Loucy (cell line): ENCODE data around the gene CBX4.

Experiments
- H2AFZ ChIP-seq: fragments of 200-600 bp; sonication (generic); 2 replicates; pipeline ENCODE4 v1.6.0; 2016; ENCODE audit warnings: antibody characterized with exemption, mild to moderate bottlenecking, low read length, moderate library complexity
- H3F3A ChIP-seq: fragments of 200-600 bp; 2 replicates; pipeline ENCODE4 v1.6.0; 2016; ENCODE audit warnings: antibody characterized with exemption, low read depth, mild to moderate bottlenecking
- H3K27me3 ChIP-seq: fragments of 200-600 bp; sonication (generic); 2 replicates; pipeline ENCODE4 v1.6.1; 2014; ENCODE audit warnings: low read length, mild to moderate bottlenecking; ENCODE audit not compliant: insufficient read depth, poor library complexity, severe bottlenecking
- H3K36me3 ChIP-seq: fragments of 200-600 bp; sonication (generic); 2 replicates; pipeline ENCODE4 v1.6.1; 2016; ENCODE audit warnings: low read length; ENCODE audit not compliant: insufficient read depth
- H3K4me1 ChIP-seq: fragments of 200-600 bp; sonication (generic); 2 replicates; pipeline ENCODE4 v1.5.1; 2014; ENCODE audit warnings: low read length, mild to moderate bottlenecking; ENCODE audit not compliant: insufficient read depth, poor library complexity, severe bottlenecking
- H3K4me2 ChIP-seq: fragments of 200-600 bp; sonication (generic); 2 replicates; pipeline ENCODE4 v1.6.0; 2014; ENCODE audit warnings: antibody characterized with exemption, low read length, low read depth, mild to moderate bottlenecking; ENCODE audit not compliant: poor library complexity, severe bottlenecking
- H3K4me3 ChIP-seq: fragments of 200-600 bp; sonication (generic); 2 replicates; pipeline ENCODE4 v1.5.1; 2014; ENCODE audit warnings: low read length, mild to moderate bottlenecking, mixed read lengths; ENCODE audit not compliant: poor library complexity, severe bottlenecking
- H3K79me2 ChIP-seq: fragments of 200-600 bp; sonication (generic); 2 replicates; pipeline ENCODE4 v1.6.1; 2014; ENCODE audit warnings: low read length; ENCODE audit not compliant: insufficient read depth
- H3K9ac ChIP-seq: fragments of 200-600 bp; sonication (generic); 2 replicates; pipeline ENCODE4 v1.6.0; 2014; ENCODE audit warnings: mild to moderate bottlenecking, low read depth, low read length, moderate library complexity; ENCODE audit not compliant: poor library complexity, severe bottlenecking
- H3K9me2 ChIP-seq: fragments of 200-600 bp; sonication (generic); replicated peaks from 2 replicates; pipeline ENCODE4 v1.6.1; 2016; ENCODE audit warnings: low read depth, low read length, mixed read lengths
- H3K9me3 ChIP-seq: fragments of 200-600 bp; sonication (generic); 2 replicates; pipeline ENCODE4 v1.6.1; 2014; ENCODE audit warnings: mild to moderate bottlenecking, antibody characterized with exemption, low read length, low read depth; ENCODE audit not compliant: insufficient read depth
- H4K20me1 ChIP-seq: fragments of 200-600 bp; sonication (generic); 2 replicates; pipeline ENCODE4 v1.6.0; 2014; ENCODE audit warnings: antibody characterized with exemption, low read length, mild to moderate bottlenecking; ENCODE audit not compliant: insufficient read depth, poor library complexity, severe bottlenecking
- CTCF ChIP-seq: fragments of 200-600 bp; sonication (generic); conservative IDR thresholded peaks from 2 replicates; pipeline ENCODE4 v1.5.1; 2014; ENCODE audit warnings: mild to moderate bottlenecking, antibody characterized with exemption, low read length
- EZH2phosphoT487 ChIP-seq: fragments of 200-600 bp; IDR thresholded peaks from 2 replicates; pipeline ENCODE4 v1.6.1; 2018; ENCODE audit warnings: antibody characterized with exemption, mild to moderate bottlenecking, moderate library complexity, borderline replicate concordance

CBX4 gene

GRCh38 chr17:79831265-79832217 is 7.7 kb downstream of the CBX4 start:
- Histone ChIP-seq H4K20me1 (peaks cover 53% of the 10 kb centered on the region), H3K4me3 (no peak overlapping the region), H2AFZ (no peak overlapping the region), H3K27me3 (no peaks in the 10 kb centered on the region), H3K9me2 (no peaks in the 10 kb centered on the region), H3K36me3 (peaks cover 15% of the 10 kb centered on the region; the same call in 1 of the 2 replicates), H3K4me1 (peaks cover 31% of the 10 kb centered on the region), H3F3A (0 out of 2 replicates have a peak, but pooled peaks cover 3% of the 10 kb centered on the region), H3K4me2 (peak overlapping the region; percentile 3), H3K9me3 (no peaks in the 10 kb centered on the region), H3K9ac (no peak overlapping the region), H3K79me2 (peaks cover 55% of the 10 kb centered on the region)
- no peak for TF ChIP-seq EZH2phosphoT487
- no peak for TF ChIP-seq CTCF

DNA sequence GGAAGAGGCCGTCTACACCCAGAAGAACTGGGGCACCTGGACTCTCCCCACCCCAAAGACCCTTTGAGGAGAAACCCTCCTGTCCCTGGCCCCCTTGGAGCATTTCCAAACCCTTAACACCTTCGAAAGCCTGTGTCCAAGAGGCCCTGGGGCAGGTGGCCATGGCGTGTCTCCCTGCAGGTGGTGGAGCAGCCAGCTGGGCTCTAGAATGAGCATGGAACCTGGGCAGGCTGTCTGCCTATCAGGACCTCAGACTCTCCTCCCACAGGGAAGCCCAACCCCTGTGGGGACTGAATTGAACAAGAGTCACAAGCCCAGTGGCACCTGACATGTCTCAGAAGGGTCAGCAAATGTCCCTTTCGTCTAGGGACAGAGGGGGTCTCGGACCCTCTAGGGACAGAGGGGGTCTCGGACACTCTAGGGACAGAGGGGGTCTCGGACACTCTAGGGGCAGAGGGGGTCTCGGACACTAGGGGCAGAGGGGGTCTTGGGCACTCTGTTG is 8.4 kb downstream of the CBX4 start:
- H3K27me3 ChIP-seq = no peaks in the 10 kb centered on the region
- H4K20me1 ChIP-seq = peaks cover 45% of the 10 kb centered on the region
- peaks cover 48% of the 10 kb centered on the region for H3K79me2 ChIP-seq
- H3K9me2 ChIP-seq = no peaks in the 10 kb centered on the region
- peaks cover 15% of the 10 kb centered on the region; the same call in 1 of the 2 replicates for H3K36me3 ChIP-seq
- 0 out of 2 replicates have a peak, but pooled peaks cover 3% of the 10 kb centered on the region for H3F3A ChIP-seq
- no peaks in the 10 kb centered on the region for H3K9me3 ChIP-seq
- H3K4me2 ChIP-seq = peak overlapping the region; percentile 3
- H3K9ac ChIP-seq = no peak overlapping the region
- H2AFZ ChIP-seq = no peak overlapping the region
- H3K4me1 ChIP-seq = peaks cover 25% of the 10 kb centered on the region
- no peak overlapping the region for H3K4me3 ChIP-seq
- TF ChIP-seq EZH2phosphoT487 = no peak
- TF ChIP-seq CTCF = no peak

DNA sequence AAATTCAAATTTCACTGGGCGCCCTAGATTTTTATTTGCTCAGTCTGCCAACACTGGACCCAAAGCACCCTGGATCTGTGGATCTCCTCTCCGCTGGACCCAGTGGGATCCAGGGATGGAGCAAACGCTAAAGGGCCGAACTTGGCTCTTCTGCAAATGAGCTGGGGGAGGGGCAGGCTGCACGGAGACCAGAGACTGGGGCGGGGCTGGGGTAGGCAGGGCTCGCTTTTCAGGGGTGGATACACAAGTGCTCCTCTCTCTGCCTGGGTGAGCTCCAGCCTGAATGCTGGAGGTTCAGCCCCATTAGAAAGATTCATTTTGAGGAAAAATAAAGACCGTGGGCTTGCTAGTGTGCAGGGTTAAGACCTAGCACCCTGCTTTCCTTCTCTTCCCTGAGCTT is 8.9 kb downstream of the CBX4 start:
- no peak overlapping the region for H3K9ac ChIP-seq
- no peak overlapping the region for H3K4me3 ChIP-seq
- no peak for TF ChIP-seq EZH2phosphoT487
- TF ChIP-seq CTCF = no peak
- no peak overlapping the region for H3K4me2 ChIP-seq
- no peaks in the 10 kb centered on the region for H3K27me3 ChIP-seq
- no peaks in the 10 kb centered on the region for H3K9me2 ChIP-seq
- H3K4me1 ChIP-seq = peaks cover 22% of the 10 kb centered on the region
- H3K79me2 ChIP-seq = peaks cover 43% of the 10 kb centered on the region
- H3F3A ChIP-seq = 0 out of 2 replicates have a peak, but pooled peaks cover 3% of the 10 kb centered on the region
- no peaks in the 10 kb centered on the region for H3K9me3 ChIP-seq
- no peak overlapping the region for H2AFZ ChIP-seq
- H3K36me3 ChIP-seq = peaks cover 15% of the 10 kb centered on the region; the same call in 1 of the 2 replicates
- peaks cover 40% of the 10 kb centered on the region for H4K20me1 ChIP-seq
